Endothelial cell of umbilical vein (primary cell): ENCODE measurements around the gene EHMT1. TPM values are rescaled to one million over a fixed set of nuclear protein-coding genes. Genes with fewer than 3 reads are reported as not detected.

Source experiments
- BruUV-seq: library from RNA; stranded (reverse); fragments of 400-500 nt; replicated peaks from 2 replicates; lab custom pipeline; 2021; lab: Mats Ljungman, UMichigan
- CTCF ChIA-PET: fragments of 300-600, 350-600 bp; sonication (Branson Sonifier 250); formaldehyde crosslinking; loops from one replicate; lab custom pipeline; 2021; ENCODE audit warnings: antibody characterized with exemption, inconsistent platforms; lab: Charles Lee
- POLR2A ChIA-PET: fragments of 300-600, 350-600 bp; sonication (Branson Sonifier 250); formaldehyde crosslinking; loops from one replicate; lab custom pipeline; 2021; ENCODE audit warnings: antibody characterized with exemption, inconsistent platforms; lab: Charles Lee
- DNase-seq: peaks from one replicate; pipeline ENCODE4 v3.0.0-alpha.2; 2011; ENCODE audit warnings: low read depth, low spot score
- FAIRE-seq: peaks from 2 replicates; lab custom pipeline; 2011; peaks lifted over from hg19 to GRCh38; lab: Jason Lieb, UNC
- H2AFZ ChIP-seq: 2 replicates; pipeline ENCODE4 v1.6.0; 2012; ENCODE audit warnings: low read depth, low read length, control low read depth, inconsistent platforms
- H3K27ac ChIP-seq: 2 replicates; pipeline ENCODE4 v1.5.1; 2011; ENCODE audit warnings: low read depth, mild to moderate bottlenecking, control low read depth, low read length, moderate library complexity; ENCODE audit not compliant: insufficient read depth
- H3K27me3 ChIP-seq, 2 experiments: 2 replicates each; pipeline versions ENCODE4 v1.6.0 to v1.6.1; 2011; ENCODE audit warnings: low read length in 2 of 2, mixed read lengths in 1 of 2; ENCODE audit not compliant: control insufficient read depth in 2 of 2, insufficient read depth in 2 of 2
- H3K36me3 ChIP-seq, 2 experiments: 2 replicates in 1 of 2; 3 replicates in 1 of 2; pipeline ENCODE4 v1.5.1; 2011; ENCODE audit warnings: low read length in 2 of 2, mild to moderate bottlenecking in 1 of 2, moderate library complexity in 1 of 2; ENCODE audit not compliant: control insufficient read depth in 2 of 2, insufficient read depth in 2 of 2; ENCODE audit errors: extremely low read depth in 1 of 2
- H3K4me1 ChIP-seq: 3 replicates; pipeline ENCODE4 v1.5.1; 2011; ENCODE audit warnings: mild to moderate bottlenecking, low read length; ENCODE audit not compliant: control insufficient read depth, insufficient read depth; ENCODE audit errors: extremely low read depth
- H3K4me2 ChIP-seq: 2 replicates; pipeline ENCODE4 v1.6.1; 2011; ENCODE audit warnings: low read length, control low read depth, mixed read lengths; ENCODE audit not compliant: insufficient read depth
- H3K4me3 ChIP-seq, 3 experiments: fragments of 200-600 bp in 1 of 3; sonication (generic), shearing (Covaris generic) in 1 of 3; replicated peaks in 1 of 3; 2 replicates each; pipeline ENCODE4 v1.5.1; 2011 to 2016; ENCODE audit warnings: control low read depth in 3 of 3, low read length in 3 of 3, mild to moderate bottlenecking in 2 of 3, inconsistent platforms in 1 of 3, low read depth in 1 of 3, moderate library complexity in 1 of 3; ENCODE audit not compliant: insufficient read depth in 1 of 3
- H3K79me2 ChIP-seq: 2 replicates; pipeline ENCODE4 v1.6.0; 2012; ENCODE audit warnings: low read length, inconsistent platforms; ENCODE audit not compliant: control insufficient read depth, insufficient read depth
- H3K9ac ChIP-seq: replicated peaks from 2 replicates; pipeline ENCODE3; 2011; ENCODE audit warnings: low read length, control low read depth; ENCODE audit not compliant: insufficient read depth; ENCODE audit errors: extremely low read depth
- H3K9me1 ChIP-seq: replicated peaks from 3 replicates; pipeline ENCODE4 v1.6.0; 2011; ENCODE audit warnings: mild to moderate bottlenecking, low read length; ENCODE audit not compliant: control insufficient read depth, insufficient read depth; ENCODE audit errors: extremely low read depth
- H3K9me3 ChIP-seq: replicated peaks from 2 replicates; pipeline ENCODE4 v1.5.1; 2012; ENCODE audit warnings: low read length, inconsistent platforms; ENCODE audit not compliant: control insufficient read depth, insufficient read depth
- H4K20me1 ChIP-seq: replicated peaks from 2 replicates; pipeline ENCODE3; 2011; ENCODE audit warnings: mild to moderate bottlenecking, low read length; ENCODE audit not compliant: control insufficient read depth, insufficient read depth; ENCODE audit errors: extremely low read depth
- EZH2 ChIP-seq: IDR thresholded peaks from 2 replicates; pipeline ENCODE4 v1.6.1; 2012; ENCODE audit warnings: borderline replicate concordance, low read depth, mild to moderate bottlenecking, moderate library complexity, low read length, inconsistent platforms; ENCODE audit not compliant: severe bottlenecking
- FOS ChIP-seq: IDR thresholded peaks from 2 replicates; pipeline ENCODE4 v1.6.1; 2011; ENCODE audit warnings: mild to moderate bottlenecking, low read length, moderate library complexity, borderline replicate concordance; ENCODE audit not compliant: insufficient read depth
- GATA2 ChIP-seq: IDR thresholded peaks from 2 replicates; pipeline ENCODE4 v1.7.0; 2011; ENCODE audit warnings: low read depth, mild to moderate bottlenecking, moderate library complexity, mixed read lengths, low read length; ENCODE audit not compliant: insufficient read length, insufficient read depth
- JUN ChIP-seq: IDR thresholded peaks from 2 replicates; pipeline ENCODE4 v1.6.1; 2011; ENCODE audit warnings: borderline replicate concordance, low read depth; ENCODE audit not compliant: insufficient read length, insufficient read depth
- MAX ChIP-seq: IDR thresholded peaks from 2 replicates; pipeline ENCODE4 v1.6.1; 2011; ENCODE audit not compliant: insufficient read depth, insufficient read length
- MYC ChIP-seq: IDR thresholded peaks from one replicate; pipeline ENCODE4 v1.6.1; 2011; ENCODE audit warnings: mild to moderate bottlenecking, low read depth, low read length
- POLR2A ChIP-seq: IDR thresholded peaks from 2 replicates; pipeline ENCODE4 v1.6.1; 2012; ENCODE audit warnings: low read depth, mild to moderate bottlenecking, control low read depth, low read length
- POLR2AphosphoS5 ChIP-seq: IDR thresholded peaks from 2 replicates; pipeline ENCODE4 v1.6.1; 2012; ENCODE audit warnings: low read depth, mild to moderate bottlenecking, control low read depth, low read length, moderate library complexity; ENCODE audit not compliant: insufficient read depth
- dilution Hi-C: fragments of 300-500 bp; cut with MboI; formaldehyde crosslinking; loops from one replicate; pipeline ENCODE4 v1.15.0; 2019; ENCODE audit warnings: low sequenced_read_pairs; ENCODE audit not compliant: extremely low pct_ligation_motif_present
- intact Hi-C: fragments of 100-400 bp; cut with micrococcal nuclease; formaldehyde crosslinking; loops from one replicate; pipeline ENCODE4 v1.10.0; 2022
- polyA plus RNA-seq, 4 experiments: library from polyadenylated mRNA; depleted of rRNA in 3 of 4; stranded (reverse) in 3 of 4; unstranded in 1 of 4; fragments of >200 nt; gene quantifications; 2 replicates each; pipeline versions ENCODE4 v1.2.1 to v1.2.3, GENCODE V29; 2011 to 2012; ENCODE audit warnings: missing spikeins in 1 of 4
- total RNA-seq: library from RNA; stranded (reverse); gene quantifications from 2 replicates; pipeline ENCODE4 v1.2.3, GENCODE V29; 2021
- TF ChIP-seq, protein P1 (sequence below), 2 donors: IDR thresholded peaks; 1 replicate in 1 of 2; 2 replicates in 1 of 2; pipeline ENCODE4 v1.5.1; 2011; ENCODE audit warnings: low read length in 2 of 2, mild to moderate bottlenecking in 2 of 2, moderate library complexity in 2 of 2, control low read depth in 1 of 2, inconsistent platforms in 1 of 2, low read depth in 1 of 2; ENCODE audit not compliant: insufficient read depth in 1 of 2; ENCODE audit errors: extremely low read depth in 1 of 2

The EHMT1 gene
- total and polyA plus RNA-seq, 2 donors (not counting 3 experiments of a cell fraction or from before 2014, with no cell fraction given): 48.2 to 104 TPM

DNA sequence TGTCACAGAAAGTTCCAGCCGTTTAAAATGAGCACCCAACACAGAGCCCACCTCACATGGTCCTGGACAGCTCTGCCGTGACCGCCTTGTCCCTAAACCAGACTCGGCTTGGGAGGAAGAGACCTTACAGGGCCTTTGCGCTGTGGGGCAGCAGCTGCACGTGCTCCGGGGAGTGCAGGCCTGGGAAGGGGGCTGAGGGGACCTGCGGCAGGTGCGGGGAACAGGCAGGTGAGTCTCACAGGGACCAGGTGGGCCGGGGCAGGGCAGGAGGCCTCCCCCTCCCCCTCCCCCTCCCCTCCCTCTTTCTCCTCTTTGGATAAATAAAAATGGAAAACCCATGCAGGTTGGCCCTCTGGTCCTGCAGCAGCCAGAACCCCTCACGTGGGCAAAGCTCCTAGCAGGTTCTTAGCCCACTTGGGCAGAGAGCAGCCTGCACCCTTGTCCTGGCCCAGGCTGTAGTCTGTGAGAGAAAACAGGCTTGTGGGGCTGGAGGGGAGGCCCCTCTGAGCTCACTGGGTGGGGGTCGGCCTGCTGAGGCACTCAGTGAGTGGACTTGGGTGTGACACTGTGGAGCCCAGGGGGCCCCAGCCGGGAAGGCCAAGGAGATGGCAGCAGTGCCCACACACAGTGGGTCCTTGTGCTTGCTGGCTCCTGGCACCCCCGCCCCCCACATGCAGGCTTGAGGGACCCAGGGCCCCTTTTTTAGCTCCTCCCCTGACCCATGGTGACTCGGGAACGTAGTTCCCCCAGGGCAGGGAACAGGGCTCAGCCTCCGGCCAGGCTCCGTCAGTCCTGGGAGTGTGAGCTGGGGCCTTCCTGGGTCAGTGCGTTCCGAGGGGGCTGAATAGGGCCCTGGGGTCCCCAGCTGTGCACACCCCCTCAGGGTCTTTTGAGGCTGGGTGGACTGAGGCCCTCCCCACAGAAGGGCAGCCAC is 218.8 kb downstream of the EHMT1 start:
- TF ChIP-seq JUN (no peak), GATA2 (no peak), POLR2AphosphoS5 (no peak), FOS (no peak), MYC (no peak), POLR2A (no peak), MAX (no peak), EZH2 (no peak)
- TF ChIP-seq, protein P1, sequence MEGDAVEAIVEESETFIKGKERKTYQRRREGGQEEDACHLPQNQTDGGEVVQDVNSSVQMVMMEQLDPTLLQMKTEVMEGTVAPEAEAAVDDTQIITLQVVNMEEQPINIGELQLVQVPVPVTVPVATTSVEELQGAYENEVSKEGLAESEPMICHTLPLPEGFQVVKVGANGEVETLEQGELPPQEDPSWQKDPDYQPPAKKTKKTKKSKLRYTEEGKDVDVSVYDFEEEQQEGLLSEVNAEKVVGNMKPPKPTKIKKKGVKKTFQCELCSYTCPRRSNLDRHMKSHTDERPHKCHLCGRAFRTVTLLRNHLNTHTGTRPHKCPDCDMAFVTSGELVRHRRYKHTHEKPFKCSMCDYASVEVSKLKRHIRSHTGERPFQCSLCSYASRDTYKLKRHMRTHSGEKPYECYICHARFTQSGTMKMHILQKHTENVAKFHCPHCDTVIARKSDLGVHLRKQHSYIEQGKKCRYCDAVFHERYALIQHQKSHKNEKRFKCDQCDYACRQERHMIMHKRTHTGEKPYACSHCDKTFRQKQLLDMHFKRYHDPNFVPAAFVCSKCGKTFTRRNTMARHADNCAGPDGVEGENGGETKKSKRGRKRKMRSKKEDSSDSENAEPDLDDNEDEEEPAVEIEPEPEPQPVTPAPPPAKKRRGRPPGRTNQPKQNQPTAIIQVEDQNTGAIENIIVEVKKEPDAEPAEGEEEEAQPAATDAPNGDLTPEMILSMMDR (IDR thresholded peaks at IDR 0.05; ENCODE audit: extremely low read depth in 1 of 2, insufficient read depth in 1 of 2, low read depth in 1 of 2, low read length in 2 of 2): no peak
- dilution Hi-C loops (no loop called here), intact Hi-C loops (no loop called here)
- DNase-seq (no peak), FAIRE-seq (no peak)
- POLR2A ChIA-PET: no interaction called here
- no peaks in the 10 kb centered on the region for H3K9me3 ChIP-seq
- H4K20me1 ChIP-seq: no peaks in the 10 kb centered on the region
- no peak overlapping the region for H3K4me3 ChIP-seq
- H2AFZ ChIP-seq: no peak overlapping the region
- H3K27me3 ChIP-seq: no peaks in the 10 kb centered on the region
- no peaks in the 10 kb centered on the region for H3K79me2 ChIP-seq
- BruUV-seq: no TSS peak
- H3K9me1 ChIP-seq: no peaks in the 10 kb centered on the region
- no peaks in the 10 kb centered on the region for H3K4me1 ChIP-seq
- CTCF ChIA-PET: interaction anchor here (1.0 kb wide), 1 partner anchor 165 kb away, joined by 3 read pairs; no protein-coding TSS in a partner anchor
- H3K27ac ChIP-seq: no peak overlapping the region
- peaks cover 0 to 17% of the 10 kb centered on the region in 2 experiments for H3K36me3 ChIP-seq
- no peak overlapping the region for H3K4me2 ChIP-seq
- no peak overlapping the region for H3K9ac ChIP-seq
